GM19467 (cell line): ENCODE data around the gene ADH7.
A peak's percentile ranks its signal among the peaks of the same experiment; 100 is the strongest.

Experiments used
- ATAC-seq: cut with Tn5 transposase; IDR thresholded peaks from one replicate; pipeline ENCODE4 v1.9.1; 2021; ENCODE audit warnings: mild to moderate bottlenecking, moderate library complexity; ENCODE audit not compliant: unreplicated experiment

Gene ADH7

DNA sequence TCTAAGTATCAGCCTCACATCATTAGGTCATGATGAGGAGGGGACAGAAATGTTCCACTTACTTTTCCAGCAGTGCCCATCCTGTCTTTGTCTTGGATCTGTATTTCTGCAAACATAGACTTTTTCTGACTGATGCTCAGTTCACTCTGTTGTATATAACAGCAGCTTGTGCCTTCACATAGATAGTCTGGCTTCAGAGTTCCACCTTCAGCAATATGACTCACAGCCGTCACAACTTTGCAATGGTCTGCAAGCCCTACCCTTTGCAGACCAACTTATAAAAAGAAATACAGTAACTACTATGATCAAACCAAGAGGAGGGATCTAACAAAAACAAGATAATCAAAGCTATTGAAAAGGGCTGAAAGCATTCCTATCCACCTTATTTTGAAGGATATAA, at the start of gene ADH7:
TSS of gene ADH7 (minus strand) at position 189 of the 400 bp plus-strand sequence. CDS start at position 80, 109 bp downstream.
- no peak for ATAC-seq

DNA sequence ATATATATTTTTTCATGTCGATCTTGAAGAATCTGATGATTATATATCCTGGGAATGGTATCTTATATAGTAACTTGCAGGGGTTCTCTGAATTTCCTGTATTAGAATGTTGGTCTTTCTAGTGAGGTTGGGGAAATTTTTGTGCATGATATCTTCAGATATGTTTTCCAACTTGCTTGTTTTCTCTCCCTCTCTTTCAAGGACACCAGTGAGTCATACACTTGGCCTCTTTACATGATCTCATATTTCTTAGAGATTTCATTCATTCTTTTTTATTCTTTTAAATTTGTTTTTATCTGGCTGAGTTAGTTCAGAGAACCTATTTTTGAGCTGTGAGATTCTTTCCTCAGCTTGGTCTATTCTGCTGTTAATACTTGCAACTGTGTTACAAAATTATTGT, 48.5 kb upstream of the ADH7 start:
- ATAC-seq: no peak

DNA sequence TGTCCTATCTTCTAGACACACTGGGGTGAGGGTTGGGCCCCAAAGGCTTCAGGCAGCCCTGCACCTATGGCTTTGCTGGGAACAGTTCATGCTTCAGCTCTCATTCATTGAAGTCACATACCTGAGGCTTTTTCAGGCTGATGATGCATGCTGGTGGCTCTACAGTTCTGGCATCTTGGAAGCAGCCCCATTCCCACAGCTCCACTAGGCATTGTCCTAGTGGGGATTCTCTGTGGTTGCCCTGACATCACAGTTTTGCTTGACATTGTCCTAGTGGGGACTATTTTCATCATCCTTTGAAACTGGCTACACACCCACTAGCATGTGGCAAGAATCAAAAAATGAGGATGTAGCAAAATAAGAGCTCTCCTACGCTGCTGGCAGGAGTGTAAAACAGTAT, 38.0 kb upstream of the ADH7 start:
- ATAC-seq: no peak

DNA sequence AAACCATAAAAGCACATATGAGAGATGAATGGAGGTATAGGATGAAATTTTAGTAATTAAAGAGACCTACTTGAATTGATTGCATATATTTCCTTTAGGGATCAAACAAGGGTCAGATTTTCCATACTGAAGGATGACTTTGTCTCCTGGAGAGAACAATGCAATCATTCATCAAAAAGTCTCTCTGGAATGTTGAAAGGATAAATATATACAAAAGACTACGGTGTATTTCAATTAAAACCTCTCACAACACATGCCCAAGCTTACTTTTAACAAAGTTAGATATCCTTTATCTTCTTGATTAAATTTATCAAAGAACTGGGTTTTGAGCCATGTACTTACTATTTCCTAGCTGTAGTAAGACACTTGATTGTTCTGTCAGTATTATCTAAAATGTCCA, 36.8 kb upstream of the ADH7 start:
- no peak for ATAC-seq

GRCh38 chr4:99471349-99471748, 36.2 kb upstream of the ADH7 start:
- ATAC-seq: no peak

GRCh38 chr4:99468889-99469288, 33.7 kb upstream of the ADH7 start:
- no peak for ATAC-seq

- ATAC-seq: no peak
Measured at GRCh38 chr4:99467887-99468286, 32.7 kb upstream of the ADH7 start.

- ATAC-seq: no peak
Measured at GRCh38 chr4:99463566-99463965, 28.4 kb upstream of the ADH7 start.

- peak; percentile 93 for ATAC-seq
Measured at GRCh38 chr4:99462875-99463464, 27.8 kb upstream of the ADH7 start.

GRCh38 chr4:99461623-99462401, 26.7 kb upstream of the ADH7 start:
- no peak for ATAC-seq

DNA sequence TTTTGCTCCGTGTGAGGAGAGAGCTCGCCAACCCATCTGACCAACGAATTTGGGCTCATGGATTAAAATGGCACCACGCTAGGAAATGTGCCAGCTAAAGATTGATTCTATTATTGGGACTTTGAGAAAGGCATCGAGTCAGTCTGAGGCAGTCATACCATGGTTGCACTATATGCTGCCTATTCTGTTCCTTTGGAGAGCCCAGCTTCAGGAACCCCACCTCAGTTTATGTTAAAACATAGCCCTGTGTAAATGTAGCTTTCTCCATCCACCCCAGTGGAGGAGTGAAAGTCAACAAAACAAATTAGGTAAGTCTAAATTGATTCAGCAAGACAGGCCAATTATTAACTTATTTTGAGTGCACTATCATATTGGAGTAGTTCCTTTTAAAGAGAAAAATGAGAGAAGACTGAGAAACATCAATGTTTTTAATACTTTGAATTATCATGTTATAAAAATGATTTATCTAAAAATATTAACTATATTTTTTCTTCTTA, 24.5 kb upstream of the ADH7 start:
- no peak for ATAC-seq

GRCh38 chr4:99458911-99459447, 23.8 kb upstream of the ADH7 start:
- ATAC-seq: no peak

DNA sequence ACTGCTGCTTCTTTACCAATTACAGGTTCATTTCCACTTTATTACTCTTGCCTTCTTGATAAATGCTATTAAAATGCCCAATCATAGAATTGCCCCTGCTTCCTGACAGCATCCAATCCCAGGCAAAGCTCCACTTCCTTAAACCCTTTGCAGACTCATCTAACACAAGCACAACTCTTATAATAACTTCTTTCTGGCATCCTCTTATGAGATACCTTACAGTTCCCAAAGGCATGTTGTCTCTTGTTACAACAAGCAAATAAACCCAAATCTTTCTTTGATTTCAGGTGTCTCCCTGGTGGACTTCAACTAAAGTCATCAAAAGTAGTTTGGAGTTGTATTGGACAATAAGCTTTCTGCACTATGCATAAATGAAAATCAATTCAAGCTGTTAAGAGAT, 22.5 kb upstream of the ADH7 start:
- no peak for ATAC-seq

- no peak for ATAC-seq
Measured at GRCh38 chr4:99457270-99457669, 22.1 kb upstream of the ADH7 start.

DNA sequence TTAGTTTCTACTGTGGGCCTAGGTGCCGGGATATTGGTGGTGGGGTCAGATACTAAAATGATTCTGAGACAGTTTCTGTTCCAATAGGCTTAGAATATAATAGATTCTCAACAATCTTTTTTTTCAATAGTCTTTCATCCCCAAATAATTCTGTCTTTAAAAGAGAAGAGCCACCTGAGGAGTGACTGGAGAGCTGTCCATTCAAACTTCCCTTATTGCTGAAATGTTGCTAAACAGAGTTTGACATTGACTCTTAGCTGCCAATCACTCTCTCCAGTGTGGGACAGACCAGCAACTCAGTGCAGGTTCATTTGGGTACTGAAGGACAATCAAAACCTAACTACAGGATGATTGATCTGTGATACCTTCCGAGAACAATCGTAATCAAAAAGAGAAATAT, 12.4 kb upstream of the ADH7 start:
- no peak for ATAC-seq

DNA sequence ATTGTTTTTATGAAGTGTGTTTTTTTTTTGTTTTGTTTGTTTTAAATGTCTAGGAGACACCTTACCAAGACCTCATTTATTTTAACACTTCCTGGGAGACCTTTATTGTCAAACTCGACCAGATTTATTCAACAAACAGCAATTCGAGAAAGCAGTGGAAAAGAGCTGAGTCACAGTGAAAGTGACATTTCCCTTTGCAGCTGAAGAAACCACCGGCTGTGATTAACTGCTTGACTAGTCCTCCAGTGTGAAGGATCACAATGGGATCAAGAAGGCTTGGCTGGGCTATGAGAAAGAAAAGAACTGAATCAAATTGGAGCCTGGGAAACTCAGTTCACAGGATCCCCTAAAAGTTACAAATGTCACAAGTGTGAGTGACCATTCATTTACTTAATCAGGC, 11.9 kb upstream of the ADH7 start:
- peak; percentile 96 for ATAC-seq

DNA sequence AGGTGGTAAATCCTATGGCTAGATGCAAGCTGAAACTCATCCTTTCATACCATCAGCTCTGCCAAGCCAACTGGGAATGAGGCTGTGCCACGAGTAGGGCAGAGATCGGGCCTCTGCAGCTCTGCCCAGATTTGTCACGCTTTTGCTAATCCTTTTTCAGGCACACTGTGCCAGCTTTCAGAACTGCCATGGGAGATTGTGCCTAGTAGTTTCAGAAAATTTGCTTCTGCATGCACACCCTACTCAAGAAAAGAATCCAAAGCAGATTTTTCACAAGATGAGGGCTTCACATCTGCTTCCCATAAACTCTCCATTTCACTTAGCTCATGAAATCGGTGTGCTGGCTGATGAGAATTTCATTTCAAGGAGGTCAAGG, 3.3 kb upstream of the ADH7 start:
- ATAC-seq: no peak

GRCh38 chr4:99437723-99438404, 2.7 kb upstream of the ADH7 start:
- no peak for ATAC-seq

- no peak for ATAC-seq
Measured at GRCh38 chr4:99436976-99437722, 2.0 kb upstream of the ADH7 start.

GRCh38 chr4:99436462-99436861, 1.3 kb upstream of the ADH7 start:
- no peak for ATAC-seq

DNA sequence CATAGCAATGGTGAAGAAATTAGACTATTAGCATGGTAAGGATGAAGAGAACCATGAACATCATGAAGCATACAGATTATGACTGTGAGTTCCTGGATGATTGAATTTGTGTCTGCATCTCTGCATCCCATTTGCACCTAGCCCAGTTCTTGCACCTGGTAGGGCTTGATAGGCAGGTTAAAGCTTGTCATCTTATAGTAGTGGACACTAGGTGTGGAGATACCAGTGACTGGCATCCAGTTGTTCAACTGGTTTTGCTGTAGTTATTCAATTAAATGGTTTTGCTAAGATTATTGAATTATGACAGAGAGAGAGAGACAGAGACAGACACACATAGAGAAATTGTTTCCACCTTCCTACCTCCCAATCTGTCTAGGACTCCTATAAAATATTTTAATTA, 5.0 kb downstream of the ADH7 start:
- ATAC-seq: no peak
